GM23338 (cell line): ENCODE measurements around the gene HSPG2. TPM values are rescaled to one million over a fixed set of nuclear protein-coding genes. Genes with fewer than 3 reads are reported as not detected.

Experiments
- ATAC-seq: fragments of 200-7000 bp; cut with Tn5 transposase; 3 replicates; pipeline ENCODE4 v1.9.1; 2020
- DNase-seq: peaks from one replicate; pipeline ENCODE4 v3.0.0-alpha.2; 2015; ENCODE audit warnings: low spot score
- H2AFZ ChIP-seq: fragments of 200-600 bp; sonication (generic); 2 replicates; pipeline ENCODE4 v1.8.0; 2016; ENCODE audit warnings: antibody characterized with exemption, mild to moderate bottlenecking, moderate library complexity
- H3F3A ChIP-seq: fragments of 200-600 bp; sonication (generic); replicated peaks from 2 replicates; pipeline ENCODE4 v1.8.0; 2017; ENCODE audit warnings: antibody characterized with exemption, mixed run types, low read depth
- H3K27ac ChIP-seq: fragments of 200-600 bp; sonication (generic); 2 replicates; pipeline ENCODE4 v1.6.1; 2016; ENCODE audit warnings: low read depth
- H3K27me3 ChIP-seq: fragments of 200-600 bp; sonication (generic); 2 replicates; pipeline ENCODE4 v1.8.0; 2016; ENCODE audit warnings: mild to moderate bottlenecking, mixed run types, moderate library complexity; ENCODE audit not compliant: insufficient read depth
- H3K36me3 ChIP-seq: fragments of 200-600 bp; sonication (generic); 2 replicates; pipeline ENCODE4 v1.8.0; 2016; ENCODE audit warnings: mild to moderate bottlenecking; ENCODE audit not compliant: insufficient read depth
- H3K4me1 ChIP-seq: fragments of 200-600 bp; sonication (generic); 2 replicates; pipeline ENCODE4 v1.8.0; 2016; ENCODE audit warnings: mild to moderate bottlenecking, moderate library complexity; ENCODE audit not compliant: insufficient read depth
- H3K4me2 ChIP-seq: fragments of 200-600 bp; sonication (generic); 2 replicates; pipeline ENCODE4 v1.7.1; 2017; ENCODE audit warnings: mixed run types
- H3K4me3 ChIP-seq: fragments of 200-600 bp; sonication (generic); 2 replicates; pipeline ENCODE4 v1.6.1; 2016; ENCODE audit warnings: mixed run types
- H3K79me2 ChIP-seq: fragments of 200-600 bp; sonication (generic); replicated peaks from 2 replicates; pipeline ENCODE4 v1.8.0; 2017; ENCODE audit warnings: mild to moderate bottlenecking; ENCODE audit not compliant: insufficient read depth
- H3K9me2 ChIP-seq: fragments of 200-600 bp; sonication (generic); 2 replicates; pipeline ENCODE4 v1.8.0; 2017; ENCODE audit not compliant: insufficient read depth
- H4K20me1 ChIP-seq: fragments of 200-600 bp; sonication (generic); replicated peaks from 2 replicates; pipeline ENCODE4 v1.8.0; 2017; ENCODE audit warnings: mild to moderate bottlenecking; ENCODE audit not compliant: insufficient read depth
- H3K27ac Mint-ChIP-seq: 2 replicates; pipeline ENCODE4 v1.8.0; 2020; ENCODE audit warnings: inconsistent platforms, mild to moderate bottlenecking, moderate library complexity, mixed read lengths
- H3K27me3 Mint-ChIP-seq: 3 replicates; pipeline ENCODE4 v1.8.0; 2022; ENCODE audit warnings: low read depth, mild to moderate bottlenecking, moderate library complexity, mixed read lengths, inconsistent platforms; ENCODE audit not compliant: insufficient read depth, poor library complexity
- H3K36me3 Mint-ChIP-seq: 3 replicates; pipeline ENCODE4 v1.8.0; 2021; ENCODE audit warnings: low read depth, mild to moderate bottlenecking, inconsistent platforms, moderate library complexity, mixed read lengths
- H3K4me1 Mint-ChIP-seq: 3 replicates; pipeline ENCODE4 v1.8.0; 2020; ENCODE audit warnings: mild to moderate bottlenecking, inconsistent platforms, mixed read lengths
- H3K4me3 Mint-ChIP-seq: 3 replicates; pipeline ENCODE4 v1.8.0; 2021; ENCODE audit warnings: moderate library complexity, mild to moderate bottlenecking, inconsistent platforms, mixed read lengths
- H3K9me3 Mint-ChIP-seq: 3 replicates; pipeline ENCODE4 v1.8.0; 2020; ENCODE audit warnings: moderate library complexity, mild to moderate bottlenecking, inconsistent platforms, mixed read lengths
- CREB1 ChIP-seq: fragments of 250-450 bp; sonication (Bioruptor Pico); IDR thresholded peaks from 2 replicates; pipeline ENCODE4 v1.5.0; 2020; ENCODE audit warnings: low read depth, mild to moderate bottlenecking, moderate library complexity
- CTCF ChIP-seq, 2 experiments: fragments of 200-600 bp in 1 of 2; sonication (generic) in 1 of 2; conservative IDR thresholded peaks; 2 replicates each; pipeline versions ENCODE4 v1.5.1 to v1.6.1; 2016 to 2017; ENCODE audit warnings: antibody characterized with exemption in 2 of 2, low read depth in 2 of 2, mild to moderate bottlenecking in 2 of 2, moderate library complexity in 1 of 2
- EZH2 ChIP-seq: fragments of 200-600 bp; sonication (generic); IDR thresholded peaks from one replicate; pipeline ENCODE4 v1.8.0; 2017; ENCODE audit warnings: antibody characterized with exemption, mild to moderate bottlenecking, low read depth; ENCODE audit not compliant: unreplicated experiment
- EZH2phosphoT487 ChIP-seq: fragments of 200-600 bp; sonication (generic); IDR thresholded peaks from one replicate; pipeline ENCODE4 v1.8.1; 2018; ENCODE audit warnings: antibody characterized with exemption; ENCODE audit not compliant: unreplicated experiment
- NANOG ChIP-seq: IDR thresholded peaks from 2 replicates; pipeline ENCODE4 v1.6.1; 2016; ENCODE audit warnings: antibody characterized with exemption, borderline replicate concordance
- POLR2AphosphoS5 ChIP-seq: IDR thresholded peaks from 2 replicates; pipeline ENCODE4 v1.6.1; 2016; ENCODE audit warnings: antibody characterized with exemption, low read depth
- REST ChIP-seq: IDR thresholded peaks from one replicate; pipeline ENCODE4 v1.6.1; 2018; ENCODE audit warnings: antibody characterized with exemption; ENCODE audit not compliant: unreplicated experiment
- STAT1 ChIP-seq: IDR thresholded peaks from one replicate; pipeline ENCODE4 v1.6.1; 2016; ENCODE audit warnings: antibody characterized with exemption; ENCODE audit not compliant: unreplicated experiment
- ZNF114 ChIP-seq: fragments of 250-450 bp; sonication (Bioruptor Pico); IDR thresholded peaks from 2 replicates; pipeline ENCODE4 v1.5.0; 2020; ENCODE audit warnings: mild to moderate bottlenecking, moderate library complexity
- ZNF331 ChIP-seq: fragments of 250-450 bp; sonication (Bioruptor Pico); IDR thresholded peaks from 2 replicates; pipeline ENCODE4 v1.5.0; 2020; ENCODE audit warnings: low read depth, mild to moderate bottlenecking, moderate library complexity
- ZNF462 ChIP-seq: fragments of 250-450 bp; sonication (Bioruptor Pico); IDR thresholded peaks from 2 replicates; pipeline ENCODE4 v1.5.0; 2020; ENCODE audit warnings: mild to moderate bottlenecking, moderate library complexity
- polyA plus RNA-seq: library from polyadenylated mRNA; unstranded; fragments of >200 nt; fragmentation: Nextera tagmentation; extraction: Ambion mirVana; gene quantifications from 2 replicates; pipeline ENCODE4 v1.2.1, GENCODE V29; 2016
- total RNA-seq: library from RNA; depleted of rRNA; stranded (reverse); fragments of >200 nt; shearing (Covaris generic); gene quantifications from 2 replicates; pipeline ENCODE4 v1.2.3, GENCODE V29; 2014
- TF ChIP-seq, protein P1 (sequence below): IDR thresholded peaks from 2 replicates; pipeline ENCODE4 v1.6.1; 2016; ENCODE audit warnings: antibody characterized with exemption

Gene HSPG2
- total and polyA plus RNA-seq, 2 experiments from 2014 or later = 14.9 to 70.8 TPM

GRCh38 chr1:21942464-21942863, 5.4 kb upstream of the HSPG2 start (continued):
- TF ChIP-seq ZNF462 (CRISPR knock-in tag) (no peak), ZNF114 (CRISPR knock-in tag) (no peak)
- TF ChIP-seq, protein P1, sequence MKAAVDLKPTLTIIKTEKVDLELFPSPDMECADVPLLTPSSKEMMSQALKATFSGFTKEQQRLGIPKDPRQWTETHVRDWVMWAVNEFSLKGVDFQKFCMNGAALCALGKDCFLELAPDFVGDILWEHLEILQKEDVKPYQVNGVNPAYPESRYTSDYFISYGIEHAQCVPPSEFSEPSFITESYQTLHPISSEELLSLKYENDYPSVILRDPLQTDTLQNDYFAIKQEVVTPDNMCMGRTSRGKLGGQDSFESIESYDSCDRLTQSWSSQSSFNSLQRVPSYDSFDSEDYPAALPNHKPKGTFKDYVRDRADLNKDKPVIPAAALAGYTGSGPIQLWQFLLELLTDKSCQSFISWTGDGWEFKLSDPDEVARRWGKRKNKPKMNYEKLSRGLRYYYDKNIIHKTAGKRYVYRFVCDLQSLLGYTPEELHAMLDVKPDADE = no peak

GRCh38 chr1:21941370-21941769, 4.3 kb upstream of the HSPG2 start:
- Histone ChIP-seq H3K79me2 (peaks cover 2% of the 10 kb centered on the region; the same call in 1 of the 2 replicates), H3K9me2 (no peaks in the 10 kb centered on the region), H3K4me1 (peaks cover 16% of the 10 kb centered on the region), H3K4me3 (no peak overlapping the region), H3K4me2 (no peak overlapping the region), H2AFZ (no peak overlapping the region), H4K20me1 (no peaks in the 10 kb centered on the region), H3K36me3 (no peaks in the 10 kb centered on the region), H3K27me3 (no peaks in the 10 kb centered on the region), H3F3A (peaks cover 15% of the 10 kb centered on the region), H3K27ac (no peak overlapping the region)
- no peak overlapping the region for H3K27ac Mint-ChIP-seq
- H3K9me3 Mint-ChIP-seq = no peaks in the 10 kb centered on the region
- DNase-seq (no peak), ATAC-seq (no peak)
- no peaks in the 10 kb centered on the region for H3K36me3 Mint-ChIP-seq
- no peak overlapping the region for H3K4me3 Mint-ChIP-seq
- peaks cover 30% of the 10 kb centered on the region for H3K4me1 Mint-ChIP-seq
- H3K27me3 Mint-ChIP-seq = peaks cover 10% of the 10 kb centered on the region
- TF ChIP-seq, protein P1 = no peak
- TF ChIP-seq REST (no peak), STAT1 (no peak), EZH2 (no peak), NANOG (no peak), CTCF (conservative IDR thresholded peaks at IDR 0.05; ENCODE audit: low read depth in 2 of 2) (no peak), ZNF331 (CRISPR knock-in tag) (no peak), CREB1 (CRISPR knock-in tag) (no peak), EZH2phosphoT487 (no peak), POLR2AphosphoS5 (no peak), ZNF114 (CRISPR knock-in tag) (no peak)
